Germinal center (tissue), 1 donor: ENCODE results near the gene PCSK9.
"Not testable (repeated sequence)": the region's sequence is repeated elsewhere in the genome, so short reads cannot be mapped to it uniquely, and the experiment has no call there.

ENCODE experiments used
- DNase-seq: peaks from one replicate; pipeline ENCODE4 v3.0.0; 2012; ENCODE audit warnings: mixed read lengths, low spot score

Gene PCSK9

DNA sequence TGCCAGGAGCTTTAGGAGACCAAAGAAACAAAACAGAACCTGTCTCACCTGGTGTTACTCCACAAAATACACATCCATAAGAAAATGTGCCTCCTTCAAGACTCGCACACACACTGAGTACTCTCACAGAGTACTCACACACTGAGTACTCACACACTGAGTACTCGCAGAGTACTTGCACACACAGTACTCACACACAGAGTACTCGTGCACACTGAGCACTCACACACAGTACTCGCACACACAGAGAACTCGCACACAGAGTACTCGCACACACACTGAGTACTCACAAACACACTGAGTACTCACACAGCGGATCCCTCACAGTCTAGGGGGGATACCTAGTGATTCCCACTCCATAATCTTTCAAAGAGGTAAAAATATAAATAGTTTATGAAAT is 40.3 kb downstream of the PCSK9 start:
- DNase-seq = no peak

DNA sequence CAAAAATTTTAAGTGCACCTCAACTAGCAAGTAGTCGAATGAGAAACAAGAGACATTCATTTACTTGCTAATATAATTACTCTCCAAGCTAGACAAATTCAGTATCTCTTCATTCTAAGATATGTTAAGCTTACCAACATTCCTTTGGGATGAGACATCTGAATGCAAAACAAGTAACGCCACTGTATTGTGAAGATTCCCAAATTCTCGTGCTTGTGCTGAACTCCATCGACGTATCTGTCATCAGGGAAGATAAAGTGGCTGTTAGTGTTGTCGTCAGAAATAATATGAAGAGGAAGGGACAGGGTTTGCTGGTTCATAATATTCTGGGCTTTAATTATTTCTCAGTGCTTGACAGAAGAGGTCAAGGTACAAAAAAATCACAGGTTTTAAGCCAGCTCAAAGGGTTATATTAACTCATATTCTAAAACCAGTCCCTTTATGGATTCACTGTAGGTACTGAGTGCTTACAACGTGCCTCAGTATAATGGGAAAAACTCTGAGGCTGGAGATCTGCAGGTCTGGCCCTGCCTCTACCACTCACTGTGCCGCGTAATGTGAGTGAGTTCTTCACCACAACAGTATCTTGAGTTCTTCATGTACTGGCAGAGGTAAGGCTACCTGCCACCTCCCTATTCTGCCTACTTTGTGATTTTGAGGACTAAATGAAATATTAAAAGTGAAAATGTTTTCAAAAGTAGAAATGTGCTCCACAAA is 42.0 kb downstream of the PCSK9 start:
- no peak for DNase-seq

DNA sequence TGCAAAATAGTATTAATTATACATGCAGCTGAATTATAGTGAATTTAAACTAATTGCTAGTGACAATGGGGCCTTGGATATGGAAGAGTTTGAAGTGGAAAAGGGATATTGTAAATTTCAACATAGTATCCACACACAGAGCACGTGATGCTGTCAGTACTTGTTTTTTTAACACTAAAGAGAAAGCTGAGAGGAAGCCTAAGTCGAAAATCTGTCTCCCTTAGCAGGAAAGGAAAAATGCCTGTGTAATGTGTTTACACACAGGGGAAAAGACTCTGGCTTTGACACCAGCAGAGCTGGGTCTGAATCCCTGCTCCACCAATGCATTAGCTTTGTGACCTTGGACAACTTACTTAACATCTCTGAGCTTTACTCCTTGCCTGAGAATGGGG is 42.6 kb downstream of the PCSK9 start:
- DNase-seq = no peak

DNA sequence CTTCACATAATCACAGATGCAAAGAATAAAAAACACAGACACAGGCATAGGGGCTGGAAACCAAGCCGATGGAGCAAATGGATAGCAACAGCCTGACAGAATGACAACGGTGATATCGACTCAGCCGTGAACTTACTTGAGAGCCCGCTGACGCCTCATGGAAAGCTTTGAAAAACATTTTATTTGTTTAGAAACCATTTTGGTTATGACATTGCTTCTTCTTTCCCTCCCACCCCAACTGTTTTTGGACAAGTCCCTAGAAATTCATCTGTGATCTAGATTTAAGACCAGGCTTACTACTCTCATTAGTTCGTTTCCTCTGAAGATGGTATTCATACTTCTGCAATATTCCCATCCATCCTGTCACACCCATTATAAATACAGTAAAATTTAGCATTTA is 44.9 kb downstream of the PCSK9 start:
- DNase-seq = no peak

DNA sequence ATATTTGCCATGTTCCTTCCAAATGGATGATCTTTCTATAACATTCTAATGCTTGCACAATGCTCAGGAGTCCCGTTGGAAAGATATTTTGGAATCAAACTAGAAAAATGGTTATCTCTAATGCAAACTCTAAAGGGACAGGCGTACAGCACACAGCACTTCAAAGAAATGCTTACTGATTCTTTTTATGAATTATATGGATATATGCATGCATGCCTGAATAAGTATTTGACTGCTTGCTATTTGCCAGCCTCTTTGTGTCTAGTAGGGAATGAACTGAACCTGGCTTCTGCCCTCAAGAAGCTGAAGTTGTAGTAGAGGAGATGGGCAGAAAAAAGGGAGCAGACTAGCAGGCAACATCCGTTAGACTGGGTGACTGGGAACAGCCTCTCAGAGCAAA is 48.1 kb downstream of the PCSK9 start:
- no peak for DNase-seq

DNA sequence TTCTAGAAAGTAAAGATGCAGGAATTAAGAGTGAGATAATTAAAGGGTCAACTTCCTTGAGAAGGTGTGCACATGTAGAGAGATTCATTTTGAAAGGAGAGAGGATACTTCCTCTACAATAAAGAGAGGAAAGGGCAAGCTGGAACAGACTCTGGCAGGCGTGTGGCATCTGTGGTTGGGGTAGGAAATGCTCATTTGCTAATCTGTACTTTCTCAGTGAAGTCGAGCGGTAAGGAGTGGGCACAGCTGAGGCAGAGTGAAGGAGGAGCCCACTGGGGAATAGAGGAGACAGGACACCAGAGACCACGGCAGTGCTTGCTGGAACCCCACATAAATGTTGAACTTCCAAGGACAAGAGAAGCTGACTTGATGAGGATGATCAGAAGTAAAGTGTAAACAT is 49.1 kb downstream of the PCSK9 start:
- no peak for DNase-seq

DNA sequence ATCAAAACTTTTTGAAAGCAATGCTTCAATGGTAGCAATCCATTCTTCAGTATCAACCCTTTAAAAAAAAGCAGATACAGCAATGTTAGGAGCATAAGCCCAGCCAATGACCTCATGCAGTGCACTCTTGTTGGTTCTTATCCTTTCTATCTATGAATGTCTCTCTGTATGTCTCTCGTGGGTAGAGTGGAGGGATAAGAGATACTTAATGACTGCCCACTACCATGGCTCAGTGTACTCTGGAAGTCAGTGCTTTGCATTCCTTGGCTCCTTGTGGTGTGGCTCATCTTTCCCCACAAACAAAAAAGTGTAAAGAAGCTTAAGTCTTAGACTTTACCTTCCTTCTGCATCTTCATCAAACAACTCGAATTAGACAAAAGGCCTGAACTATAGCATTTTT is 50.3 kb downstream of the PCSK9 start:
- no peak for DNase-seq

DNA sequence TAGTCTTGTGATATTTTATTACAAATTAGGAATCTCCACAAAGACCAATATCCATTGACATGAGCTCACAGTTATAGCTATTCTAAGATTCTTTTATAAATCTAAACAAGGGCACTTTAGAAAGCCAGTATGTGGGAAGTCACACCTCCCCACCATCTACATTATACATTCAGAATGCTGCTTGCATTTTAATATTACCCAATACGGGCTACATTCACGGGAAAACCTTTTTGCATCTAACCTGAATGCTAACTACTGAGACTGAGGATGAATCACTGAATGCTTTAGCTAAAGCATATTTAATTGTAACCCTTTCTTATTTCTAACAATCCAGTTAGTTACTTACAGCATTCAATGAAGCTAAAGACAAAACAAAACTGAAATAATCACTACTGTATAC is 53.1 kb downstream of the PCSK9 start:
- no peak for DNase-seq

DNA sequence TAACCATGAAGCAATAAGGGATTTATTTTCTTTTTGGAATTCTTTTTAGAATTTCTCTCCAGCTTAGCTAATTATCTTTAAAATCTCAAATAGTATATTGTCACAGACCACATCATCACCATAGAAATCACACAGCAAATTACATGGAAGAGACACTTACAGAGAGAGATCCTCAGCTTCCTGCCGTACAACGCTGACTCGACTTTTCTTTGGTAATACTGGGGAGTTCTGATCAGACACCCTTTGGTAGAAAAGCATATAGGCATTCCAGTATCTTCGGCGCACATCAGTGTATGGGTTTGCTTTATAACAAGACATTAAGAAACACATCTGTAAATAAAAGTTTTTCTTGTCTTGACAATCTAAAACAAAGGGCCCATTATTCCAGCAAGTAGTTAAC is 55.7 kb downstream of the PCSK9 start:
- no peak for DNase-seq

DNA sequence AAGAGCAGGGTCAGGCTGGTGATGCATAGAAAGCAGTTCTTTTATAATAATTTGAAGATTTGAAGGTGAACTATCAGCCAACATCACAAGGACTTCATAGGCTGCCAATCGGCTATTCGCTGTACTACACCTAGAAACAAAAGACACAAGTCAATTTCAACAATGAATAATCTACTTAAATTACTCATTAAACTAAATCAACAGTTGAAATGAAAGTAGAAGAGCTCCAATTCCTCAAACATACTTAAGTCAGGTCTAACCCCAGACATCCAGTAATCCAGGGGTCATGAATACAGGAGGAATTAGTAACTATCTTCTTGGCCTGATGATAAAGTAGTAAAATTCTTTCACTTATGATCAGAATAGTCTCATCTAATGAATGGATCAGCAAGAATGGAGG is 64.5 kb downstream of the PCSK9 start:
- DNase-seq = no peak

DNA sequence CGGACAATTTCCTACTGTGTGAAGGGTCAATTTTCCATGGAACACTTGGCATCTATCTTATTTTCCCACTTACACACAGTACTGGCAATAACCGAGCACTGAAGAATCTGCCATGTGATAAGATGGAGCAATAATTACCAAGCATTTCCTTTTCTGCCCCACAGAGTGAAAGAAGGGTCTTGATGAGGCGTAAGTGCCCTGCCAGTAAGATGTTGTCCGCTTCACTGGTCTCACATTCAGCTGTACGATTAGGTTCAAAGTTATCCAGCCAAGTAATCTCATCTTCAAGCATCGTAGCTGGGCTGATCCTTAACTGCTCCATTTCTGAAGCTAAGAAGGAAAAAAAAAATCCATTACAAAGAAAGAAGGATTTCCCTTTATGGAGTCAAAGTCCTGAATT is 67.8 kb downstream of the PCSK9 start:
- DNase-seq = no peak

DNA sequence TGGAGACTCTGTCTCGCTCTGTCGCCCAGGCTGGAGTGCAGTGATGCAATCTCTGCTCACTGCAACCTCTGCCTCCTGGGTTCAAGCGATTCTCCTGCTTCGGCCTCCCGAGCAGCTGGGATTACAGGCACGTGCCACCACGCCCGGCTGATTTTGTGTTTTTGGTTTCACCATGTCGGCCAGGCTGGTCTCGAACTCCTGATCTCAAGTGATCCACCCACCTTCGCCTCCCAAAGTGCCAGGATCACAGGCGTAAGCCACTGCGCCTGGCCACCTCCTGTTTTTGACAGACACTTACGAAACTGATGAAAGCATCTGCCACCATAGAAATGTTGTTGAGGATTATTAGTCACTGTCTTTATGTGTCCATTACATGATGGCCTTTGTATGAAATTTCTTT is 69.7 kb downstream of the PCSK9 start:
- DNase-seq = not testable (repeated sequence)
